CD4-positive, alpha-beta T cell treated with Interleukin-15 for 4 hours (primary cell): ENCODE data around the gene SNX14.
"Not testable (repeated sequence)": the region's sequence is repeated elsewhere in the genome, so short reads cannot be mapped to it uniquely, and the experiment has no call there.

ENCODE experiments used
- DNase-seq: peaks from one replicate; pipeline ENCODE4 v3.0.0-alpha.2; 2020; ENCODE audit warnings: low spot score

The SNX14 gene

GRCh38 chr6:85593438-85594196 is at the start of gene SNX14:
TSS of gene SNX14 (minus strand) at chr6:85593858. CDS start at chr6:85593718, 140 bp downstream.
- peak; percentile 78 for DNase-seq

DNA sequence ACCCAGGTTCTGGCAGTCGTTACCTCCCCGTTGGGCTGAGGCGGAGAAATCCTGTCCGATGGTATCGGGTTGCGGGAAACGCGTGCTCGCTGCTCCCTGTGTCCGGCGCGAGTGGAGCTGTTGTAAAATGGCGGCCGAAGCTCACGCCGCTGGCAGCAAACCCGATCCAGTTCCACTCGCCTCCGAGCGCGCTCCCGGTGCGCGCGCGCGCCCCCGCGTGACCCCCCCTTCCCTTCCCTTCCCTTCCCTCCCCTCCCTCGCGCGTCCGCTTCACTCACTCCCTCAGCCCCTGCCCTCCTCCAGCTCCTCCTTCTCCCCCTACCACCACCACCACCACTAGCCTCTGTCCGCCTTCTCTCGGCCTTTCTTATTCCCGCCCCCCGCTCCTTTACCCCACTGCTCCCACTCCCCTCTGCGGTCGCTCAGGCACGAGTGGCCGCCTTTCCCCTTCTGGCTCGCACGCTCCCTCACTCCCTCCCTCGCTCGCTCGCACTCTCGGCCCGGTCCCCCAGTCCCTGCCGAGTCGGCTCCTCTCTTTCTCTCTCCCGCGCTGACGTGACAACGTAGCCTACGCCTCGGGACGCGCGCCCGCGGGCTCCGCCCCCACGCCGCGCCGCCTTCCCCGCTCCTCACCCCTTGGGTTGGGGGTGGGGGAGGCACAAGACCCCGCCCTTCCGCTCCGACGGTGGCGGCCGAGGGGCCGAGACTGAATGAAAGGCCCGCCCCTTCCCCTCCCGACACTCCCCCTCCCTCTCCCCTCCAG is 49.3 kb upstream of the SNX14 start, which contains the start of gene SYNCRIP:
Gene SYNCRIP (minus strand): TSS at position 113 of the 763 bp plus-strand sequence. CDS start 1,447 bp downstream, outside the sequence.
- peak; percentile 99 for DNase-seq

DNA sequence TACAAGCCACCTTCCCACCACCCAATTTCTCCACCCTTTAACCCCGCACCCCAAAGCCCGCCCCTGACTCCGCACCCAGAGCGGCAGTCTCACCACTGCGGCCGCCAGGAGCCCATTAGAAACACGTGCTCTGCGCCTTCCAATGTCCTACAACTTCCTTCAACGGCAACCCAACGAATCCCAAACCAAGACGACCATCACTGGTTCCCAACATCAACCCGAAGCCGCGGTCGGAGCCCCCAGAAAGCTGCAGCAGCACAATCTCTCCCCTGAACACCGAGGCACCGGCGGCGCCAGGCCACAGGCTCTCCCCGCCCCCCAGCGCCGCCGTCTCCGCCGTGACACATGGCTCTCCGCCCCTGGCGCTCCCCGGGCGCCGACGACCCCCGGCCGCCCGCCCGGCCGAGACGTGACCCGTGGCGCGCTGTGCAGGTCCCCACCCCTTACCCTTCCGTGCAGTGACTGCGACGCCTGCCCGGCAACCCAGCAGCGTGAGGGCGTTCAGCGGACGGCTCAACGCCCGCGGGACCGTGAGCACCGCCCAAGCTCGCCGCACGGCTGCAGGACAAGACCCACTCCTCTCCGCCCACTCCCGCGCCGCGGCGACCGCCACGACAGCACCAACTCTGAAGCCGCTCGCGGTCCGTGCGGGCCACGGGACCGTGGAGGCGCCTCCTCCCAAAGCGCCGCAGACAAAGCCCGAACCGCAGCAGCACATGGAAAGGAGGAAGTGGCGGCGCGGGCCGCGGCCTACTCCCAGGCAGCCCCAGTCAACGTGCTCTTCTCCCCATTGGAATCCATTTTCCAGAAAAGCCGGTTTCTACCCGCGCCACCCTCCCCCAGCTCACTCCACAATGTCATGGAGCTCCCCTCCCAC is 48.5 kb upstream of the SNX14 start:
- DNase-seq: peak; percentile 33

DNA sequence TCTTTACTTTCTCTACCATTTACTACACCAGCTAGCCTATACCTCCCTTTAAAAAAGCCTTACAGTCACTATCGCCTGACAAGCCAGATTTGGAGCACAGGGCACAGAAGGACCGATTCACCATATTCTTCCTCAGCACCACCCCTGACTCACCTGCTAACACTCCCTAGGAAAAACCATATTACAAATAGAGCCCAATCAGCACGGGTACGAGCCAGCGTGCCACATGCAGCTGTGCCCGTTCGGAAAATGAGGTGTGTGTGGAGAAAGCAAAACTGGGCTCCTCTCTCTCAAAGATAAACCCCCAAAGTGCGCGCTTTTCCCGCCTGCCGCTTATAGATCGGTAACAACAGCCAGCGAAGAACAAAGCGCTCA is 47.9 kb upstream of the SNX14 start:
- peak; percentile 4 for DNase-seq

DNA sequence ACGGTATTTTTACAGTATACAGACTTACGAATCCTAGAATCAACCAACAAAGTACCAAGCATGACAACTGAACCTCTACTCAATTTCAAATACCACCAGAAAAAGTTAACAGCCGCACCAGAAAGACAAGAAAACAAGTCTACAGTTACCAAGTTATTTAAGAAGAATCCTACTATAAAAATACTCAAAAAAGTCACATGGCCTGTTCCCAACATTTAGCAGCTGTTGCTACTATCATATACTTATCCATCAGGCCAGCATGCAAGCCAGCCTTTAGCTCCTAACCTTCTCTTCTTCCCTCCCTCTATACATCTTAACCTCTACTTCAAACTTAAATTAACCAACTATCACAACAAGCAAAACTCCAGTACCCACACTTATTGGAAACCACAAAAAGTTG is 47.2 kb upstream of the SNX14 start:
- DNase-seq: no peak

GRCh38 chr6:85637579-85637978 is 43.9 kb upstream of the SNX14 start:
- DNase-seq: no peak

DNA sequence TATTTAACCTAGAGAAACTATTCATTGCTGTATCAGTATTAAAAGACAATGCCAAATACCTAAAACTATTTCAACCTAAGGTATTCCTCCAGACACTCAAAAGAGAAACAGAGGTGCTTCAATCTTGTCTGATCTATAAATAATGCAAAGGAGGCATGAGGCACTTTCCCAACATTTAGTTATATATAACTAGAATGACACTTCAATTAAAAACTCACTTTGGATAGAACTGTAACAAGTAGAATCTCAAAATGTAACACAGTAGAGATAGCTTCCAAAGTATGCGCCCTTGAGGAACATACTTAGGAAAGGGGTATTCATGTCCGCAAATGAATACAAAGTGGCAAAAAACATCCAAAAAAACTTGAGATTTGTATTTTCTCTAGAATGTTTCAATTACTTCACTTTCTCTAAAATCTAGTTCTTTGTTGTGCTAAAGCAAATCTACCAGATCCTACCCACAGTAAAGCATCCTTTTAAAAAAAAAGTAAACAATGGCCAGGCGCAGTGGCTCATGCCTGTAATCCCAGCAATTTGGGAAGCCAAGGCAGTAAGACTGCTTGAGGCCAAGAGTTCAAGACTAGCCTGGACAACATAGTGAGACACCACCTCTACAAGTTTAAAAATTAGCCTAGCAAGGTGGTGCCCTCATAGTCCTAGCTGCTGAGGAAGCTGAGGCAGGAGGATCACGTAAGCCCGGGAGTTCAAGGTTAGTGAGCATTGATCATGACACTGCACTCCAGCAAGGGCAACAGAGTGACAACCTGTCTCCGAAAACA is 38.7 kb upstream of the SNX14 start:
- DNase-seq: no peak

- DNase-seq: not testable (repeated sequence)
These were observed 37.5 kb upstream of the SNX14 start for GRCh38 chr6:85631117-85631516.

DNA sequence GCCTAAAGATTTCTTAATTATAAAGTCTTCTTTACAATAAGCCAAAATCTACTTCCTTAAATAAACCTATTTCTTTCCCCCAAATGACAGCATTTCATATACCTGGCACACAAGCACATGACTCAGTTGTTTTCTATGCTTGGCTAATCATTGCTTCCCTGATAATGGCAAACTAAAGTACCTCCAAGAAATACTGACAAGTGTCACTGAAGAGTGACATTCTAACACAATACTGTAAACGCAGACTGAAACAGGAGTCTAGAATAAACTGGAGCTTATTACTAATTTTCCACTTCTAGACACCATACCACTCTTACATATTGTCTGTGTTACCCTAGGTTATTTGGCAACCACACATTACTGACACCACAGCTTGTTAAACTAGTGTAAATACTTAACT is 34.7 kb upstream of the SNX14 start:
- no peak for DNase-seq

- no peak for DNase-seq
These were observed 26.6 kb upstream of the SNX14 start for GRCh38 chr6:85620308-85620707.

DNA sequence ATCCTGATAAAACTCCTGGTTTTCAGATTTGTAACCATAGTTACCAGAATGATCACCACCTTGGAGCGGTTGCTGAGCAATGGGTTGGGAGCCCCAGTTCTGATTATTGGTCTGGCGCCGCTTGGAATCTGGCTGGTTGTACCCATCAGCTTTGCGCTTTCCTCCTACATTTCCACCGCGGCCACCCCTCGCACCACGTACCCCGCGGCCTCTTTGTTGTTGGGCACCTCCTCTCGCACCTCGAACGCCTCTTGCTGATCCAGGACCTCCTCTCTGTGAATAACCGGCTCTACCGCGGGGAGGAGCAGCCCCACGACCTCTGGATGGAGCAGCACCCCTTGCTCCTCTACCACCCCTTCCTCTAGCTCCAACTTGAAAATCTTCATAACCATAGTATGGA is 21.1 kb upstream of the SNX14 start:
- DNase-seq: no peak

DNA sequence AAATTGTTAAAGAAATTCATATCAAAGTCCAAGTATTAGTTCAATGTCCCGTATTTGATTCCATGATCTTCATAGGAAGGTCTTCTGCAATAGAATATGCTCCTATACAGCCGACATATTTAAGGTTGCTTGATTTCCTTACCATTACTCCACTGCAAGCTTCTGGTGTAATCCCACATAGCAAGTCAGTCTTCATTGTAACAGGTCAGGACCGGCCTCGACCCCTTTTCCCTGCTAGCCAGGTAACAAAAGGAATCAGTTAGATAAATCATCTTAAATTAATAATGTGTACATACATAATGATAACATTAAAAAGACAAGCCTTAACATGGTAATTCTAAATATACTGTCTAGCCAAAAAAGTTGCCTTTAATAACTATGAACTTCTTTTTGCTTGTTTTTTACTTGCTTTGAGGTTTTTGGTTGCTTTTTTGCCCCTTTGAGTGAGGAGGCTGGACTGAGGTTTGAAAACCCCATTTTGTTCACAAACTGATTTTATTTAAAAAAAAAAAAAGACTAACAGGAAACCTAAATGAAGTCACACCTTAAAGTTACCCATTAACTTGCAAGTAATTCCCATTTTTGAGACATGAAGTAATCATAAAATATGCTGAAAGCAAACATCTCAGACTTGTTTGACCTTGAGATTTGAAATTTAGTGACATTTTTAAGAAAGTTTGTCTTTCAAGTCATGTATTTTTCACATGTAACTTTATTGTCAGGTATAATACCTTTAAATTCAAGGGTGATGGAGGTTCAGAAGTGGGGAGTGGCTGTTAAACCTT is 19.2 kb upstream of the SNX14 start:
- DNase-seq: no peak

DNA sequence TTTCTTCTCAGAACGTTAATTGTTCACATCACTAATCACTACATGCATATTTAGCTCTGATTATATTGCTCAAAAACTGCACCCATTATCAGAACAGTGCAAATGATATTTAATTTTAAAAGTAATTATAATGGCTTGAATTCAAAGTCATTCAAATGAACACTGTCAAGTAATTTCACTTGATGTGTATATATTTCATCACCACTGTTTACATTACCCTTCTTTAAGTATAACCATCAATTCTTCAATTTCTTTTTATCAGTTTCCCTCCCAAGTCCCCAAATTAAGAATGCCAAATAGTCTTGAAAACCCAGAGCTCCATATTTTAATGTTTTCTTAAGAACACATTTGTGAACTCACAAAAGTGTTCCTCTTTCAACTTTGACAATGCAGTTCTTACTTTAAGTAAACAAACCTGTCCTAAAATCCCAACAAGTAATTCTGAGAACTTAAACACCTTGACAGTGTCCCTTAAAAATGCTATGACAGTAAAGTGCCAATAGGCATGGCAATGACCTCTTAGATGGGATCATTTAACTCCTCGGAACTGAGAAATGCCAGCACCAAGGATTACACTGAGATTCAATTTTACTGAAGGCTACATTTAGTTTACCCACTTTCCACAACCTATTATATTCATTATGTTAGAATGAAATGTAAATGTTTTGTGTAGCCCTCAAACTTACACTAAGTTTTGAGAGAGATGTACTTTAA is 16.7 kb upstream of the SNX14 start:
- DNase-seq: no peak

DNA sequence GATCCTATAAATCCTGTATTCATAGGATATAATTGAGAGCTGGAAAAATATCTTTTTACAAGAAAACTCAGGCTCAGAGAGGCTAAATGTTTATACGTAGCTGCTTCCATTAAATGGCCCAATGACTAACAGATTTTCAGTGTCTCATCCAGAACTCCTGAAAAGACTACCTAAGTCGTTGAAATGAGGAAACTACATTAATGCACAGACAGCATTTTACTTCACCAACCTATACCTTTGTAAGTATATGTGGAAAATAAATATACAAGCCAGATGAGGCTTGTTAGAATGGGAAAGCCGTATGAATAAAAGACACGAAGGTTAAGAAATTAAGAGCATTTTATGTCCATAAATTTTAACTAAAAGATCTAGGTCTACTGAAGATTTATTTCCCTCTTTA is 8.4 kb upstream of the SNX14 start:
- DNase-seq: no peak

GRCh38 chr6:85600713-85601313 is 7.2 kb upstream of the SNX14 start:
- no peak for DNase-seq

DNA sequence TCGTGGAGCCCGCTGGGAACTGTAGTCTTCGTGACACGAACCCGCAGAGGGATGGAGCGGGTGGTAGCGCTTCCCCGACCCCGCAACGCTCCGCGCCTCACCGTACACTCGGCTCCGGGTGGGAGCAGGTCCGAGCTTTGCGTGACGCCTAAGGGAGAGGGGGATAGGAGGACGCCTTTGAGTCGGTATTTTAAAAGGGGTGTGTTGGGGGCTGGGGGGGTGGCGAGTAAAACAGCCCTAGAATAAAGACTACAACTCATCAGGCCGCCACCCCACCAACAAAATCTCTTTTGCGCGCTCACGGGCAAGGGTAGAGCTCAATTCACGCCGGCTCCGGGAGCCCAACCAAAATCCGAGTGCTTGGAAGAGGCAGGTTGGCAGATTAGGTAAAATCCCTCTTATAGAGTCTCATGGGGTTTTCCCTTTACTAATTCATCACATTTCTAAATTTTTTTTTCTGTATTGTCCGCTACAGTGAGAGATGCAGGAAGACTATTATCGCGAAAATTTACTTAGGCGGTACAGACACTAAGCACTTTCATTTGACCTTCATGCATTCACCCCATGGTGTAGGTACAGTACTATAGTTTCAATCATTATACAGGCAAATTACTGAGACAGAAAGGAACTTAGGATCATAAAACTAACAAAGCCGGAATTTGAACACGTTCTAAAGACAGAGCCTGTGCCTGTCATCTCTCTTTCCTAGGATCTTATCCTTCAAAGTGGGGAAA is 706 bp upstream of the SNX14 start:
- DNase-seq: peak; percentile 38

DNA sequence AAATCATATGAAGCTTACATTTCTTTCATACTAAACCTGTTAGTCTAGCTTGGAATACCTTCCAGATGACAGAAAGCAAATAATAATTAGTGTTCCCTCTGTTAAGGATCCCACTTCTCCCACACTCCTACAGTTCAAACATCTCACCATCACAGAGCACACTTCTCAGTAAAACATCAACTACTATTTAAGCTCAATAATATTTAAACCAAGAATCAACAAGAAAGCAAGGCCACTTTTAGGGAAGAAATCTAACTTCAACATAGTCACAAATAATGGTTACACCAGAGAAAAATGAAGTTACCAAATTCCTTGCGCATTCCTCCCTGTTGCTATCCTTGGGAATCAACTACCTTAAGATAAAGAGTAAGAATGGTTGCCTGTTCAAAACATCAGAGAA is 1.6 kb downstream of the SNX14 start:
- no peak for DNase-seq

- DNase-seq: no peak
These were observed 2.5 kb downstream of the SNX14 start for GRCh38 chr6:85591207-85591606.

GRCh38 chr6:85585741-85586140 is 7.9 kb downstream of the SNX14 start:
- no peak for DNase-seq
